ENCODE measurements around the gene WFDC1.

WFDC1 gene

DNA sequence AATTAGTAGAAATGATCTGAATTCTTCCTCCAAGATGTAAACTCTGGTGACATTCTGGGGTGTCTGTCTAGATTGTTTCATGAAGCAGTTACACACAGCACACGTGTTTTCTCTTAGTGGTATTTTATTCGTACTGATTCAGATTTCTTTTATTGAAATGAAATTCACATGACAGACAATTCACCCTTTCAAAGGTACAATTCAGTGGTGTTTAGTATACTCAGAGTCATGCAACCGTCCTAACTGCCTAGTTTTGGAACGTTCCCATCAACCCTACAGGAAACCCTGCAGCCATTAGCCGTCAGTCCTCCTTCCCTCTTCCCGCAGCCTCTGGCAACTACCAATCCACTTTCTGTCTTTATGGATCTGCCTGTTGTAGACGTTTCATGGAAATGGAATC, 8.8 kb downstream of the WFDC1 start:
- DNase-seq: no peak

DNA sequence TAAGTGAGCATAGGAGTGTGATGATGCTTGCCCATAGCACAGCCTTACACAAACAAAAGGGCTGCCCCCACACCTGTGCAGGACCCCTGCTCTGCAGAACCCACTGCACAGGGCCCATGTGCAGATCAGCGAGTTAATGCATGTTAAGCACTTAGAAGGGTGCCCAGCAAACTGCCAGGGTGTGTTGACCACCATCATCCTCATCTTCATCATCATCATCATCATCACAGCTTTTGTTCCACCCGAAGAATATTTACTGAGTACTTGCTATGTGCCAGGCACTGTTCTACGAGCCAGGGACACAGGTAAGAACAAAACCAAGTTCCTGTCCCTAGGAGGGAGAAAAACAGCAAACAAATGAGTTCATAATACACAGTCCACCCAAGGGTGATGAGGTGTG, 11.9 kb downstream of the WFDC1 start:
- DNase-seq: no peak

DNA sequence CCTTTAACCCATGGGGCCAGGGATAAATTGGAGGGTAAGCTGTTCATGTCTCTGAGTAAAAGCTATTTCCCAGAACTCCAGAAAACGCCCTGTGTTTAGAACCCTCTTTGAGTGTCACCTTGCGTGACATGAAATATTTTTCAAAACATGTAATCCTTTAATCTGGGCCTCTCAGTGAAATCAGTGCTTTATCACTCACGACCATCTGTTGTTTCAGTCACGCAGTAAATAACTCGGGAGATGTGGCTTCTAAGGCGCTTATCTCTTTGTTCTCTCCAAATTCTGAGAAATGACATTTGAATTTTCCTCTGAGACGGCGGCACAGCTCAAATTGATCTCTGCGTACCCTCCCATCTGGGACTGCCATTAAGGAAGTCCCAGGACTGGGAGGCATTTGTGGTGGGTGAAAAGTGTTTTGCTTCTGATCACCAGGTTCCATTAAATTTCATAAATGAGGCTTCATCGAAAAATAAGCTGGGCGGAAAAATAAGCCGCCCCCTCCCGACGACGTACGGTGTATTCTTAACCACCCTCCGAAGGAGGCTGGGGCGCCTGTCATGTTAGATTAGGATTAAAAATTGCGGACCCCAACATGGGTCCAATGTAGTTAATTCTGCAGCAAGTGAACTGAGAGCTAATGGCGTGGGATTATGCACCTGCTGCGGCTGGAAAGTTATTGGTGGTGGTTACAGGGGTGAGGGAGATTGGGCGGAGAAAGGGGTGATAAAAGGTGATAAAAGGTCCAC, 12.7 kb downstream of the WFDC1 start:
- peak; percentile 79 for DNase-seq

DNA sequence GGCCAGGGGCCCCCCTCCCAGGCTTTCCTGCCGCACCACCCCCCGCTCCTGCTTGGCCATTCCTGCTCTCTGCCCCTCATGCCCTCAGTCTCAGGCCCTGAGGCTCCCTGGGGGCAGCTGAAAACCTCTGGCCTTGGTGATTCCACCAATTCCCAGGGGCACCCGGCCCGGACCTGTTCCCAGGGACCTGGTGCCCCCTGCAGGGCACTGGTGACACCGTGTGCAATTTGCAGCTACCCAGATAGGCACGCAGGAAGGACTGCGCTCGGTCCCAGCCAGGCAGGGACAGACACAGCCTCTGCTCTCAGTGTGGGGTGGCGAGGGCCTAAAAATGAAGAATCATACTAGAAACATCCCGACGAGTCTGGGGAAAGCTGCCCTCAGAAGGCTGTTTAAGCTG, 13.4 kb downstream of the WFDC1 start:
- DNase-seq: peak; percentile 58

DNA sequence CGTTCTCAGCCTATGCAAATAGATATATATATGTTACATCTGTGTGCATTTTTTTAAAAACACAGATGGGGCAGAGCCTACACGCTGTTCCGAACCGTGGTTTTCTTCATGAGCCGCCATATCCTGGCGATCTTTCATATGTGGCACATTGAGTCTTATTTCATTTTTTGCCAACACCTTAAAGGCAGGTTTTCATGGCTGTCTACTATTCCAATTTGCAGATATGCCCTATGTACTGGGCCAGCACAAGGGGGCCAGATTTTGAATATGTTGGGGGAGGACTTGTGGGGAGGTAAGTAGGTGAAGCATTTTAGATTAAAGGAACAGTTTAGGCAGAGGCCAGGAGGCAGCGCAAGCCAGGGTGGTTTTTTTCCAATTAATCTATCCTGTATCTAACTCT, 16.0 kb downstream of the WFDC1 start:
- DNase-seq: no peak

DNA sequence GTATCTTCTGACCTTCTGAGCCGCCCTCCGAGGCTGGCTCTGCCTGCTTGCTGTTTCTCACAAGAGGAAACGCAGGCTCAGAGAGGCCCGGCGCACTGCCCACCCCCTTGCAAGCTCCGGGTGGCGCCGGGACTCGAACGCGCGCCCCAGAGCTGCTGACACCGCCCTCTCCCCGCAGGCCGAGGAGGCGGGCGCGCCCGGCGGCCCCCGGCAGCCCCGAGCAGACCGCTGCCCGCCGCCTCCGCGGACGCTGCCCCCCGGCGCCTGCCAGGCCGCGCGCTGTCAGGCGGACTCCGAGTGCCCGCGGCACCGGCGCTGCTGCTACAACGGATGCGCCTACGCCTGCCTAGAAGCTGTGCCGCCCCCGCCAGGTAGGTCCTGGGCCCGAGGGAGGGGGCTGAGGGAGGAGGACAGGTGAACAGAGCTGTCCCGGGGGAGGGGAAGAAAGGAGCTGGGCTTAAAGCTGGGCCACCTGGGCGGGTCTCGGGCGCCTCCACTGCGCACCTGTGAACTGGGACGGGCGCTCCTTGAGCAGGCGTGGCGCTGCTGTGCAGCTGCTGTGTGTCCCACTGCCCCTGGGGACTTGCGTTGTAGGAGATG, 18.2 kb downstream of the WFDC1 start:
- no peak for DNase-seq

DNA sequence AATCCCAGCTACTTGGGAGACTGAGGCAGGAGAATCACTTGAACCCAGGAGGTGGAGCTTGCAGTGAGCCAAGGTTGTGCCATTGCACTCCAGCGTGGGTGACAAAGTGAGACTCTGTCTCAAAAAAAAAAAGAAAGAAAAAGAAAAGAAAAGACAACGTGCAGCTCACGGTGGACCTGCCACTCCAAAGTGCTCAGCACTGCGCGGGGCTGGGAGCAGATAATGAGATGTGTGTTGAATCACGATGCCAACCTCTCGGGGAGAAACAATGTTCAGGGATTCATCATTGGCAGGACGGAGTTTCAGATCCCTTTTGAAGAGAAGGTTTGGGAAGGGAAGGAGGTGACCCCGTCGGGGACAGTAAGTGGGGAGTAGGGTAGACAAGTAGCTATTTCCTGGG, 19.2 kb downstream of the WFDC1 start:
- no peak for DNase-seq

DNA sequence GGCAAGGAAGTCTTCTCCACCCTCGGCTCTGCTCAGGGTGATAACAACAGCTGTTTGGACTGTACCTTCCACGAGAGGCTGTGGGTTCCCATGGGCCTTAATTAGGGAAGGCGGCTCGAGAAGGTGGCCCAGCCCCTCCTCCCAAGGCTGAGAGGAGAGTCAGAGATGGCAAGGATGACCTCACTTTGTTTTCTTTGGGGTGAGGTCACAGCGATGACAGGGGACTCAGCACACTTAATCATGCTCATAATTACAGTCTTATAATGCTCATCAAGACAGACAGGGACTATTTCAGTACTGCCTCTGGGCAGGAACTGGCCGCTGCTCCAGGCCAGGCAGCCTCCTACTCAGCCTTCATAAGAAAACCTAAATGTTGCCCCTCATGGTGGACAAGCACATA, 19.7 kb downstream of the WFDC1 start:
- DNase-seq: no peak

DNA sequence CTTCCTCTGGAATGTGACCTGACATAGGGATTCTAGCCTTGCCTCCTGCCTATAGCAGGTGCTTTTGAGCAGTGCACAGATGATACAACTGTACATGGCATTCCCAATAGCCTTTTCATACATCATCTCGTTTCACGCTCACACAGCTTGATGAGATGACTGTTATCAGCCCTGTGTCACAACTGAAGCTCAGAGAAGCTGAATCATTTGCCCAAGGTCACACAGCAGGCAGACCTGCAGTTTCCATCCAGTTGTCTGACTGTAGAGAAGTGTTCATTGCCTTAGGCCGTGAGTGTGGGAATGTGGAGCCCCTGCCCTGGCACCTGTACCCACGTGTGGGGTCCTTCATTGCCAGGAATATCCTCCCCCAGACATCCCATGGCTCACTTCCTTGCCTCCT, 20.1 kb downstream of the WFDC1 start:
- no peak for DNase-seq

DNA sequence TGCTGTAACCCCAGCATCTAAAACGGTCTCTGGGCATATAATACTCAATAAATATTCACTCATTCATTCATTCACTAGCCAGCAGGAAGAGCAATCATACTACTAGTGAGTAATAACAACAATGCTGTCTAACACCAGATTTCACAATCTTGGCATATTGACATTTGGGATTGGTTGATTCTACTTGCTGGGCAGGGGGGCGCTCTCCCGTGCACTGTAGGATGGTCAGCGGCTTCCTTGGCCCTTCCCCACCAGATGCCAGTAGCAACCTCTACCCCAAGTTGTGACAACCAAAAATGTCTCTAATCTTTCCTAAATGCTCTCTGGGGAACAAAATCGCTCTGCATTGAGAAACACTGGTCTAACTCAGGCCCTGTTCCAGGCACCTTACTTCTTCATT, 20.7 kb downstream of the WFDC1 start:
- DNase-seq: no peak

DNA sequence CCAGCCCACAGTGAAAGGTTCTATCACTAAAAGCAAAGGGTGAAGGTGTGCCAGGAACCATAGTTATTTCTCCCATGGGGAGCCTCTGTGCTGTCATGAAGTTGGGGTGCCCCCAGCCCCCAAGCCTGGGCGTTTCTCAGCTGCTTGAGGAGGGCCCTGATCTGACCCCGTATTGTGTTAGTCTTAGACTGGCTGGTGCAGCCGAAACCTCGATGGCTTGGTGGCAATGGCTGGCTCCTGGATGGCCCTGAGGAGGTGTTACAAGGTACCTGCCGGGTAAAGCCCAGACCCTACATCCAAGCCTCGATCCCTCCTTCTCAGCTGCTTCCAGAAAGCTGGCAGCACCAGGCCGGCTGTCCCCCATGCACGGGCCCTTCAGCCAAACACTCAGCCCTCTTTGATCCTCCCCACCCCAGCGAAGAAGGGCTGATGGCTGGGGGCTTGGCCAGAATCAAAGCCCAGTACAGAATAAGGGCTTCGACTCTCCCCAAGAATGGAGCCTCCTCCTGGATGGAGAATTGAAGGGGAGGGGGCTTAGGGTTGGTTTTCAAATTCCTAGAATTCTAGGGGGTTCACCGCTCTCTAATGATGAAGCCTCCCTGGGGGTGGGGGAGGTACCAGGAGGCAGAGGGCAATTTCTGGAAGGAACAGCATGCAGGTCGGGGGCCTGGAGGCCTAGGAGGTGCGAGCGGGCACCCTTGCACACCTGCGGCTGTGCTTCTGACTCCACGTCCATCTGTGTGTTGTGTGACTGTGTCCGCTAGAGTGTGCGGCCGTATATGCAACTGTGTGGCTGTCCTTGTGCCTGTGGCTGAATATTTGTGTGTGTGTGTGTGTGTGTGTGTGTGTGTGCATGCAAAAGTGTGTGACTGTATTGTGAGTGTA, 23.7 kb downstream of the WFDC1 start:
- no peak for DNase-seq

DNA sequence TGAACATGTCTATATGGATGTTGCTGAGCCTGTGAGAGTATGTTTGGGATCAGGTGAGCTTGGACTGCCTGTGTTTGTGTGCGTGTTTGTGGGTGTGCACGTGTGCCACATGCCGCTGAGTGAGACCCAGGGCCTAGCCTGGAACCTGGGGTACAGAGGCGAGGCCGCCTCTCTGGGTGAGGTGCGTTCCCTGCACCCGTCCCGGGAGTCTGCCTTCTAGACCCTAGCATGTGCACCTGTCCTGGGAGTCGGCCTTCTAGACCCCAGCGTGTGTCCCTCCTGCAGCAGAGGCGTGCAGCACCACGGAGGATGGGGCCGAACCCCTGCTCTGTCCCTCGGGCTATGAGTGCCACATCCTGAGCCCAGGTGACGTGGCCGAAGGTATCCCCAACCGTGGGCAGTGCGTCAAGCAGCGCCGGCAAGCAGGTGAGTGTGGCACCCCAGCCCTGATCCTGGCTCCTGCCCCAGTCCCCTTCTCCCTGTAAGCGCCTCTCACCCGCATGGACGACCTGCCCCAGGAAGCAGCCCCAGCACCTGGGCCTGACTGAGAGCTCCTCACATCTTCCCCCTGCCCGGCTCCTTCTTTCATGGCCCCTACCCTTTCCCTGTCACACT, 24.6 kb downstream of the WFDC1 start:
- no peak for DNase-seq

DNA sequence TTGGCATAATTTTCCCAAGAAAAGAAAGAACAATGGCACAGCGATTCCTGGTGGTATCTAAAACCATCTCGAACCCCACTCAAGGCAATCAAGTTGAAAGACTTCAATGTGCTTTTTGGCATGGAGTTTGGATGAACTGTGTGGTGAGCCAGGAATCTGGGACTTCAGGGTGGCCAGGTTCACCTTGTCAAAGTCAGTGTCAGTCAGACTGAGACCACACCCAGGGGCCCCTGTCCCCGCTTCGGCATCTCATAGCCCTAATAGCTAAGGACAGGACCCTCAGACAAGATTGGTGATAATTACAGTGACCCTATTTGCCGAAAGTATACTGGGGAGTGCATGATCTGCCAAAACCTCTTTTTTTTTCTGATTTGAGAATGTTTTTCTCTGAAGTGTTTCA, 25.8 kb downstream of the WFDC1 start:
- no peak for DNase-seq

DNA sequence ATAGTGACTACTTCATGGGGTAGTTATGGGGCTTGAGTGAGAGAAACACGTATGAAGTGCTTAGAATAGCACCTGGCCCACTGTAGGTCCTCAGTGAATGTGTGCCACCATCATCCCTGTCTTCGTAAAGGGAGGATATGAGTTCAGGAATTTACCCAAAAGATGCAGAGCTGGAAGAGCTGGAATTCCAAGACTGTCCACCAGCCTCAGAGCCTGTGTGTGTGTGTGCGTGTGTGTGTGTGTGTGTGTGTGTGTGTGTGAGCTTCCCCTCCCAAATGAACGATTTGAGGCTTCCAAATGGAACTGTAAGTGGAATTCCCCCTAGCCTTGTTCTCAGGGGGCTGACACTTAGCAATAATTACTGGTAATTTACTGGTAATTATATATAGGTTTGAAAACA, 27.3 kb downstream of the WFDC1 start:
- no peak for DNase-seq

DNA sequence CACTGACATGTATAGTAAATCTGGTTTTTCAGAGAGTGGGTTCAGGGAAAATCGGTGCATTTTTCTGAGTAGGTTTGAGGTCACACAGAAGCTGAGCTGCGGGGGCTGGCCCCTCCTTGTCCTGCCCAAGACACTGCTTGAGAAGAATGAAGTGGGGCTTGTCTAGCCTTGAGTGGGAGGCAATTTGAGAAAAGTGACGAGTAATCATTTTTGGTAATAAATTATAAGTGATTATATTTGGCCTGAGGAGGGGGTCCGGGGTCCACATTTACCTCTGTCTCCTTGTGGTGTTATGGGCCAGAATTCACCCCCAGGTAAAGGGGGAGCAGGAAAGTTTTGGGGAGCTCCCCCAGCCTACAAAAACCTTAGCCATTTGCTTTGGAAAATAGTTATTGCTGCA, 28.1 kb downstream of the WFDC1 start:
- no peak for DNase-seq

DNA sequence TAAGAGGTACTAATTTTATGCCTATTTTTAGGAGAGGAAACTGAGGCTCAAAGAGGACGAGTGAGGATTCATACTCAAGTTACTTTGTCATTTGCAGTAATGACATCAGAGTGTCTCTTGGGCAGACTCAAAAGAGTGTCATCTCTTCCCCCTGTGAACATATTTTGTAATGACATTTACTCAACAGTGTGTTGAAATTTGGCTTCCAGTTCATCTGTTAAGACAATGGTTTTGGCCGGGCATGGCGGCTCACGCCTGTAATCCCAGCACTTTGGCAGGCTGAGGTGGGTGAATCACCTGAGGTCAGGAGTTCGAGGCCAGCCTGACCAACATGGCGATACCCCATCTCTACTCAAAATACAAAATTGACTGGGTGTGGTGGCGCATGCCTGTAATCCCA, 28.9 kb downstream of the WFDC1 start:
- DNase-seq: no peak

DNA sequence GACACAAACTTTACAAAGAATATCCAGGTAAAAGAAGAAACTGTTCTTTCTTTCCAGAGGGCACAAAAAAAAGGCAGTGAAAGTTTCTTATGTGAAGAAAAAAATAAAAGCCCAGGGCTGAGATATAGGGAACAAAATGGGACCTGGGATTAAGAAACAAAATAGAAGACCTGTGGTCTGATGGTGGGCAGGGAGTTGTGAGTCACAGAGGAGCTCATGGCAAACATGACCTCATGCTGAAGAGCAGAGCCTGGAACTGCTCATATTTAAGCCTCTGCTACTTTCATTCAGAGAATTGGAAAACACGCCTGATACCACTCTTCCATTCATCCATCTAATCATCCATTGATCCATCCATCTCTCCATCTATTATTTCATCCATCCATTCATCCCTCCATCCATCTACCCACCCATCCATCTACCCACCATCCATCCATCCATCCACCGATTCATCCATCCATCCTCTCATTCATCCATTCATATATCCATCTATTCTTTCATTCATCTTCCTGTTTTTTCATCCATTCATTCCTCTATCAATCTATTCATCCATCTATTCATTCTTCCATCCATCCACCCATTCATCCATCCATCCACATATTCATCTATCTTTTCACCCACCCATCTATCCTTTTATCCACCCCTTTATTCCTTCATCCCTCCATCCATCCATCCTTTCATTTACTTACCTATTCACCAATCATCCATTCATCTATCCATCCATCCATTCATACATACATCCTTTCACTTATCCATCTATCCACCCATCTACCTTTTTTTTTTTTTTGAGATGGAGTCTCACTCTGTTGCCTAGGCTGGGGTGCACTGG, 30.0 kb downstream of the WFDC1 start:
- DNase-seq: no peak

DNA sequence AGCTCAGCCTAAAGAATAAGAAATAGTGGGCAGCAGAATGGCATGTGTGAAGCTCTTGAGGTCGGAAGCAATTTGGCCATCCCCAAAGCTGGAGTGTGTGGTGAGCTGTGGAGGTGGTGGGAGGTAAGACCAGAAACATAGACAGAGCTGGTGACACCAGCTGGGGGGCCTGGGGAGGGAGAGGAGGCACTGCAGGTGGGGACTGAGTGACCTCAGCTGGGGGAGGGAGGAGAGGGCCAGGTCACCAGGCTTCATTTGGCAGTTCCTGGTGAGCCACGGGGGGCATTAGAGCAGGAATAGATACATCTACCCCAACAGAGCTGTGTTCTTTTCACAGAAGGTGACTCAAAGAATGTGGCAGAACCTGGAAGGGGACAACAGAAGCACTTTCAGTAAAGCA, 31.9 kb downstream of the WFDC1 start:
- DNase-seq: no peak

DNA sequence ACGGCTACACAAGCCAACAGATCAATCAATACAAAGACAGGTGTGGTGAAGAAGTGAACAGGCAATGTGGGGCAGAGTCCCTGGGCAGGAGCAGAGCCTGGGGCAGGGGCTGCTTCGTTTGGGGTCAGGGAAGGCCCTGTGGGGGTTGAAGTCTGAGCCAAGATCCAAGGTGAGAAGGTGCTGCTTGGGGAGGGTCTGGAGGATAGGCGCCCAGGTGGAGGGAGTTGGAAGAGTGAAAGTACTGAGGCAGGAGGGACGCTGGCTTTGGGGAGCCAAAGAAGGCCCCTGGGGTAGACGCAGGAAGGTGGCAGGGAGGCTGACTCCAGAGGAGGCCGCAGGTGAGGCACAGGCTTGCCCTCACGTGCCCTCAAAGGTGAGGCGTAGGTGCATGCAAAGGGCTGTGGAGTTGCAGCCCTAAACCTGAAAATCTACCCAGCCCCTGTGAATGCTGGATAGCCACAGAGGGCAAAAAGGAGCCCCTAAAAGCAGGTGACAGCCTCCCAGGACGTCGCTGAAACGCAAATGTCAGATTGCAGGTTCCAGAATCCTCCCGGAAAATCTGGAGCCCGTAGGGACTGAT, 33.3 kb downstream of the WFDC1 start:
- no peak for DNase-seq

DNA sequence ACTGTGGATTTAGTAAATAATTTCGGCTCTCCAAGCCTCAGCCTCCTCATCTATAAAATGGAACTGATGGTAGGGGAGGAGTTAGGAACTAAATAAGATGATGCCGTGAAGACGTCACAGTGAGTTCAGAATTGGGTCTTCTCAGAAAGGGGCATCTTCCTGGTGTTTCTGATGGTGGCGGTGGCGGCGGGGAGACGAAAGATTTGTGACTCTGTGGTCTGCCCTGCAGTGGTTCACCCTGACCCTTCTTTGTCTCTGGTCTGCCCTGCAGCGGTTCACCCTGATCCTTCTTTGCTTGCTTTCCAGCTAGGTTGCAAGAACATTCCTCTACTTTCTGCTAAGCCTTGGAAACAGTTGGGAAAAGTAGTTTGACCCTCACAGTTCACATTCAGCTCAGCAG, 34.3 kb downstream of the WFDC1 start:
- no peak for DNase-seq

DNA sequence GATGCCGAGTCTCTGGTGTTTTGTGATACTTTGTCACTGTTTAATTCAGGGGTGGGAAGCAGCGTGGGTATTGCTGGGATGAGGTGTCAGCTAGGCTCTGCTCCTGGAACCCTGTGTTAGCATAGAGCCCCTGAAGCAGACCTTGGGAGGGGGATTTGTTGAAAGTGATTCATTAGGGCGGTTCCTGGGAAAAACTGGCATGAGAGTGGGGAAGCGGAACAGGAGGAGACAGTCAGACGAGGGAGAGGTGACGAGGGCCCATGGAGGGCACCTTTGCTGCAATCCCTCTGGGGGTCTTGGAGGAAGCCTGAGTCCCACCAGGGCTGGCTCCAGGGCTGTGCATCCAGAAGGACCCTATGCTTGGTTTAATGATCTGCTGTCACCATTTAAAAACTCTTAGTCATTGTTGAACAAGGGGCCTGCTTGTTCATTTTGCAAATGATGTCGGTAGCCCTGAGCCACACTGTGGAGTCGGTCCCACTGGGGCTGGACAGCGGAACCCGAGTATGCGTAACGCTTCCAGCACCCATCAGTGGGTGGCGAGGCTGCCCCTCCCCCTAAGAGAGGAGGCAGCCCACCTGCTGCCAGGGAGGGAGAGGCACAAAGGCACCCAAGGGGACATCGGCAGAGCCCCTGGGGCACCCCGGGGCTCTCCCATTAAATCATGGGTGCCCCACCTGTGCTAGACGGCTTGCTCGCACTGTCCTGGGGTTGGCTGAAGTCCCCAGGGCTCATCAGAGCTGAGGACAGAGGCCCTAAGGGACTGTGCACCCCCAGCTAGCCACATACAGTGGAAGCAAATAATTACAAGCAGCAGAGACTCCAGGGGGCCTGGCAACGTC, 35.4 kb downstream of the WFDC1 start:
- DNase-seq: no peak
